Erythroblast (primary cell): ENCODE results near the gene PCDH1.

Experiments
- GATA1 ChIP-seq: IDR thresholded peaks from 2 replicates; pipeline ENCODE4 v1.6.1; 2011; ENCODE audit warnings: low read depth, mild to moderate bottlenecking, control low read depth, low read length, moderate library complexity
- POLR2A ChIP-seq: IDR thresholded peaks from 2 replicates; pipeline ENCODE4 v1.6.1; 2011; ENCODE audit warnings: mild to moderate bottlenecking, low read length

DNA sequence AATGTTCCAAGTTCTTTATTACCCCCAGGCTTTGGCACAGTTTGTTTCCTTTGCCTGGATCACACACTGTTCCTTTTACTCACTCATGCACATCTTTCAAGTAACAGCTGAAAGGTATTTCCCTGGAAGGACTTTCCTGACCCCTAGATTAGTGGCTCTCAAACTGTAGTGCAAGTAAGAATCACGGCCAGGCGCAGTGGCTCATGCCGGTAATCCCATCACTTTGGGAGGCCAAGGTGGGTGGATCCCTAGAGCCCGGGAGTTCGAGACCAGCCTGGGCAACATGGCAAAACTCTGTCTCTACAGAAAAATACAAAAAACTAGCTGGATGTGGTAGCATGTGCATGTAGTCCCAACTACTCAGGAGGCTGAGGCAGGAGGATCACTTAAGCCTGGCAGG is 26.3 kb upstream of the PCDH1 start:
- TF ChIP-seq POLR2A (no peak), GATA1 (no peak)
